OCI-LY1 (cell line): ENCODE data around the gene ZNF768.

ENCODE experiments used
- H2AFZ ChIP-seq: fragments of 200-600 bp; sonication (generic), shearing (Covaris generic); 2 replicates; pipeline ENCODE4 v1.6.0; 2014; ENCODE audit warnings: antibody characterized with exemption, mild to moderate bottlenecking, low read length
- H3F3A ChIP-seq: fragments of 200-600 bp; sonication (generic), shearing (Covaris generic); 2 replicates; pipeline ENCODE4 v1.6.0; 2014; ENCODE audit warnings: mild to moderate bottlenecking, antibody characterized with exemption, low read length, moderate library complexity; ENCODE audit not compliant: insufficient read depth
- H3K27ac ChIP-seq: fragments of 200-600 bp; sonication (generic); 2 replicates; pipeline ENCODE4 v1.5.1; 2014; ENCODE audit warnings: low read length, mixed run types, mild to moderate bottlenecking, low read depth; ENCODE audit not compliant: poor library complexity, severe bottlenecking
- H3K27me3 ChIP-seq: fragments of 200-600 bp; sonication (generic); 2 replicates; pipeline ENCODE4 v1.6.0; 2014; ENCODE audit warnings: antibody characterized with exemption, mild to moderate bottlenecking, low read length, moderate library complexity; ENCODE audit not compliant: insufficient read depth
- H3K36me3 ChIP-seq: fragments of 200-600 bp; sonication (generic); 2 replicates; pipeline ENCODE4 v1.6.1; 2014; ENCODE audit warnings: mild to moderate bottlenecking, antibody characterized with exemption, low read length, moderate library complexity, mixed read lengths; ENCODE audit not compliant: insufficient read depth
- H3K4me1 ChIP-seq: fragments of 200-600 bp; sonication (generic); 2 replicates; pipeline ENCODE4 v1.5.1; 2014; ENCODE audit warnings: mild to moderate bottlenecking, low read length, moderate library complexity; ENCODE audit not compliant: insufficient read depth, severe bottlenecking
- H3K4me2 ChIP-seq: fragments of 200-600 bp; sonication (generic), shearing (Covaris generic); 2 replicates; pipeline ENCODE4 v1.6.1; 2014; ENCODE audit warnings: low read length
- H3K4me3 ChIP-seq: fragments of 200-600 bp; sonication (generic); 2 replicates; pipeline ENCODE4 v1.5.1; 2014; ENCODE audit warnings: low read length, low read depth, mild to moderate bottlenecking, mixed read lengths; ENCODE audit not compliant: poor library complexity, severe bottlenecking
- H3K79me2 ChIP-seq: fragments of 200-600 bp; shearing (Covaris generic); 2 replicates; pipeline ENCODE4 v1.6.1; 2016; ENCODE audit warnings: mixed run types, low read length, mixed read lengths; ENCODE audit not compliant: insufficient read depth
- H3K9ac ChIP-seq: fragments of 200-600 bp; sonication (generic), shearing (Covaris generic); 2 replicates; pipeline ENCODE4 v1.6.1; 2014; ENCODE audit warnings: mild to moderate bottlenecking, low read length, mixed read lengths
- H3K9me2 ChIP-seq: fragments of 200-600 bp; sonication (generic), shearing (Covaris generic); 2 replicates; pipeline ENCODE4 v1.6.1; 2014; ENCODE audit warnings: low read depth, mild to moderate bottlenecking, low read length, mixed read lengths
- H3K9me3 ChIP-seq: fragments of 200-600 bp; shearing (Covaris generic); 2 replicates; pipeline ENCODE4 v1.6.1; 2014; ENCODE audit warnings: low read length, mixed read lengths
- H4K20me1 ChIP-seq: fragments of 200-600 bp; sonication (generic), shearing (Covaris generic); 2 replicates; pipeline ENCODE4 v1.6.0; 2016; ENCODE audit warnings: mild to moderate bottlenecking, low read length; ENCODE audit not compliant: insufficient read depth
- EZH2 ChIP-seq: fragments of 200-600 bp; sonication (generic), shearing (Covaris generic); IDR thresholded peaks from 2 replicates; pipeline ENCODE4 v1.8.0; 2017; ENCODE audit warnings: borderline replicate concordance, mixed run types, mild to moderate bottlenecking, antibody characterized with exemption, low read length, moderate library complexity, mixed read lengths
- TF ChIP-seq, protein P1 (sequence below): fragments of 200-600 bp; sonication (generic), shearing (Covaris generic); IDR thresholded peaks from 2 replicates; pipeline ENCODE4 v1.5.1; 2017; ENCODE audit warnings: mild to moderate bottlenecking, antibody characterized with exemption, low read length, moderate library complexity, mixed read lengths

ZNF768 gene

DNA sequence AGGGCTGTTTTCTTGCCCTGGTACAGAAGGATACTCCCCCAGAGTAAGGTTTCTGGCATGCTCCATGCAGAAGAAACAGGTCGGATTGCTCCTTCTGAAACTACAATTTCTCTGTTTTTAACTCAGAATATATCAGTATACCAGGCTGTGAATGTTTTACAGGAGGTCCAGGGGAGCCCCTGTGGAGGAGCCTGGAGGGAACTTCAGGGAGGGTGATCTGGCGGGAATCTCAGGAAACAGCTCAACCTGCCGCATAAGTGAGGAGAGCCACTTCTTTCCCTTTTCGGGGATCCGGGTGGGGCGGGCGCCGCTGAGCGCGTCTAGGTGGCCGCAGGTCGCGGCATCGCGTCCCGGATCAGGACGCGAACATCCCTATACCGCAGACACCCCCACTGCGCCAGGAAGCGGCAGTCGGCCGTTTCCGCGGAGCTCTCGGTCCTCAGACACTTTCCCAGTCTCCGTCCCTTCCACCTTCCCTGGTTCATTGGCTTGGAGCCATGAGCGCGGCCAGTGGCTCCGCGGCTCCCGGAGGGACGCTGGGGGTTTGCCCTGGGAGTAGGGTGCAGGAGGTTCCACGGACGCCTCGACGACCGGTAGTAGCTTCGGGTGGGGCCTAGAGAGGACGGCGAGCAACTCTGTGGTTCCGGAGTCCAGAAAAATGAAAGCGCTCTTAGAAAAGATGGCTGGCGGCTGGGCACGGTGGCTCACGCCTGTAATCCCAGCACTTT, 34.9 kb upstream of the ZNF768 start:
- Histone ChIP-seq H3F3A (0 out of 2 replicates have a peak, but pooled peaks cover 3% of the 10 kb centered on the region), H3K4me3 (peak overlapping the region; percentile 57), H4K20me1 (no peaks in the 10 kb centered on the region), H3K79me2 (0 out of 2 replicates have a peak, but pooled peaks cover 4% of the 10 kb centered on the region), H3K9ac (peak overlapping the region; percentile 60), H3K4me1 (peaks cover 29% of the 10 kb centered on the region), H3K9me3 (no peaks in the 10 kb centered on the region), H2AFZ (peak overlapping the region; percentile 18; the same call in 1 of the 2 replicates), H3K27ac (peak overlapping the region; percentile 3), H3K27me3 (no peaks in the 10 kb centered on the region), H3K4me2 (peak overlapping the region; percentile 63), H3K9me2 (no peaks in the 10 kb centered on the region), H3K36me3 (peaks cover 2% of the 10 kb centered on the region; the same call in 1 of the 2 replicates)
- TF ChIP-seq, protein P1, sequence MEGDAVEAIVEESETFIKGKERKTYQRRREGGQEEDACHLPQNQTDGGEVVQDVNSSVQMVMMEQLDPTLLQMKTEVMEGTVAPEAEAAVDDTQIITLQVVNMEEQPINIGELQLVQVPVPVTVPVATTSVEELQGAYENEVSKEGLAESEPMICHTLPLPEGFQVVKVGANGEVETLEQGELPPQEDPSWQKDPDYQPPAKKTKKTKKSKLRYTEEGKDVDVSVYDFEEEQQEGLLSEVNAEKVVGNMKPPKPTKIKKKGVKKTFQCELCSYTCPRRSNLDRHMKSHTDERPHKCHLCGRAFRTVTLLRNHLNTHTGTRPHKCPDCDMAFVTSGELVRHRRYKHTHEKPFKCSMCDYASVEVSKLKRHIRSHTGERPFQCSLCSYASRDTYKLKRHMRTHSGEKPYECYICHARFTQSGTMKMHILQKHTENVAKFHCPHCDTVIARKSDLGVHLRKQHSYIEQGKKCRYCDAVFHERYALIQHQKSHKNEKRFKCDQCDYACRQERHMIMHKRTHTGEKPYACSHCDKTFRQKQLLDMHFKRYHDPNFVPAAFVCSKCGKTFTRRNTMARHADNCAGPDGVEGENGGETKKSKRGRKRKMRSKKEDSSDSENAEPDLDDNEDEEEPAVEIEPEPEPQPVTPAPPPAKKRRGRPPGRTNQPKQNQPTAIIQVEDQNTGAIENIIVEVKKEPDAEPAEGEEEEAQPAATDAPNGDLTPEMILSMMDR, result no peak
- no peak for TF ChIP-seq EZH2

DNA sequence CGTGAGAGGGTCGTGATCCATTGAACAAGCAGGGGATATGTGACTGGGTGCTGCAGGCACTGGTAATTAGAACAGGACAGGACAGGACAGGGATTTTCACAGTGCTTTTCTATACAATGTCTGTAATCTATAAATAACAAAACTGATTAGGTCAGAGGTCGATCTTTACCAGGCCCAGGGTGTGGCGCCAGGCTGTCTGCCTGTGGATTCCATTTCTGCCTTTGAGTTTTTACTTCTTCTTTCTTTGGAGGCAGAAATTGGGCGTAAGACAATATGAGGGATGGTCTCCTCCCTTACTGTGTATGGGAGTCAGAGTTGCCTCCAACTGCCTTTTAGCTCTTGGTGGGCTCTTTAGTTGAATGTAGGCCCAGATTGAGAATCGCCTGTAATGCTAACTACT, 33.3 kb upstream of the ZNF768 start:
- no peaks in the 10 kb centered on the region for H3K9me3 ChIP-seq
- H3K4me3 ChIP-seq, result no peak overlapping the region
- peaks cover 18% of the 10 kb centered on the region; the same call in 1 of the 2 replicates for H3K36me3 ChIP-seq
- no peaks in the 10 kb centered on the region for H3K9me2 ChIP-seq
- no peak overlapping the region for H3K9ac ChIP-seq
- no peak overlapping the region for H3K4me2 ChIP-seq
- no peaks in the 10 kb centered on the region for H3K27me3 ChIP-seq
- no peaks in the 10 kb centered on the region for H4K20me1 ChIP-seq
- H3K27ac ChIP-seq, result no peak overlapping the region
- H3K4me1 ChIP-seq, result peaks cover 21% of the 10 kb centered on the region
- 0 out of 2 replicates have a peak, but pooled peaks cover 4% of the 10 kb centered on the region for H3K79me2 ChIP-seq
- H3F3A ChIP-seq, result 0 out of 2 replicates have a peak, but pooled peaks cover 3% of the 10 kb centered on the region
- no peak overlapping the region for H2AFZ ChIP-seq
- TF ChIP-seq, protein P1, result no peak
- no peak for TF ChIP-seq EZH2

DNA sequence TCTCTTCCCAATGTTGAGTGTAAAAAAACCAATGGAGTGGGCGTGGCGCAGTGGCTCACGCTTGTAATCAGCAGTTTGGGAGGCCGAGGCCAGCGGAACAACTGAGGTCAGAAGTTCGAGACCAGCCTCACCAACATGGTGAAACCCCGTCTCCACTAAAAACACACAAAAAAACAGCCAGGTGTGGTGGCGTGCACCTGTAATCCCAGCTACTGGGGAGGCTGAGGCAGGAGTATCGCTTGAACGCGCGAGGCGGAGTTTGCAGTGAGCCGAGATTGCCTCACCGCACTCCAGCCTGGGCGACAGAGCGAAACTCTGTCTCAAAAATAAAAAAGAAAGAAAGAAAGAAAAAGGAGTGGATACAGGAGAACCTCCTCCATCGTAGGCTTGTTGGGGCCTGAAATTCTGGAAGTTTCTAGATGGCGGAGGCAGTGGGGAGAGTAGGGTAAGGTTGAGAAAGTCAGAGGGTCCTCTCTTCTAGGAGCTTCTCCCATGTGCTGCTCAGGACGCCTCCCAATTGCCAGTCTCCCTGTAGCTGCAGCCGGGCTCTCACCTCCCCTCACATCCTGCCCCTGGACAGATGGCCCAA, 32.5 kb upstream of the ZNF768 start:
- TF ChIP-seq, protein P1, result no peak
- TF ChIP-seq EZH2, result no peak
- H3K9ac ChIP-seq, result peak overlapping the region; percentile 19; the same call in 1 of the 2 replicates
- peaks cover 21% of the 10 kb centered on the region for H3K4me1 ChIP-seq
- peak overlapping the region; percentile 82 for H3K4me3 ChIP-seq
- no peaks in the 10 kb centered on the region for H4K20me1 ChIP-seq
- H3K27ac ChIP-seq, result peak overlapping the region; percentile 39
- H3K36me3 ChIP-seq, result peaks cover 26% of the 10 kb centered on the region
- peak overlapping the region; percentile 61 for H3K4me2 ChIP-seq
- H3F3A ChIP-seq, result 0 out of 2 replicates have a peak, but pooled peaks cover 3% of the 10 kb centered on the region
- no peaks in the 10 kb centered on the region for H3K9me2 ChIP-seq
- H3K79me2 ChIP-seq, result 0 out of 2 replicates have a peak, but pooled peaks cover 4% of the 10 kb centered on the region
- no peaks in the 10 kb centered on the region for H3K27me3 ChIP-seq
- no peak overlapping the region for H2AFZ ChIP-seq
- no peaks in the 10 kb centered on the region for H3K9me3 ChIP-seq
